Upper lobe of right lung (tissue), 1 donor: ENCODE measurements around the gene TSPYL6. TPM values are rescaled to one million over a fixed set of nuclear protein-coding genes. Genes with fewer than 3 reads are reported as not detected.

Experiments
- ATAC-seq: fragments of 200-7000 bp; cut with Tn5 transposase; one replicate; pipeline ENCODE4 v1.9.1; 2020; ENCODE audit warnings: mild to moderate bottlenecking, moderate library complexity
- DNase-seq: peaks from one replicate; pipeline ENCODE4 v3.0.0-alpha.2; 2020
- H3K27ac ChIP-seq: fragments of 200-600 bp; one replicate; pipeline ENCODE4 v1.8.0; 2022
- H3K27me3 ChIP-seq: fragments of 200-600 bp; one replicate; pipeline ENCODE4 v1.8.0; 2022; ENCODE audit warnings: mild to moderate bottlenecking
- H3K36me3 ChIP-seq: fragments of 200-600 bp; one replicate; pipeline ENCODE4 v1.8.0; 2022
- H3K4me1 ChIP-seq: fragments of 200-600 bp; one replicate; pipeline ENCODE4 v1.8.0; 2022
- H3K4me3 ChIP-seq: fragments of 200-600 bp; one replicate; pipeline ENCODE4 v1.8.0; 2022; ENCODE audit warnings: mild to moderate bottlenecking
- H3K9me3 ChIP-seq: fragments of 200-600 bp; one replicate; pipeline ENCODE4 v1.8.0; 2022
- intact Hi-C: fragments of 100-400 bp; cut with DNase I; formaldehyde crosslinking; loops from one replicate; pipeline ENCODE4 v1.11.0; 2022
- total RNA-seq: library from RNA; stranded (reverse); fragmentation: NEBNext Ultra II Directional; extraction: Animal tissue kit (Norgen Biotek cat#: 25700); gene quantifications from one replicate; pipeline ENCODE4 v1.2.1, GENCODE V29; 2021
- TF ChIP-seq, protein P1 (sequence below): fragments of 200-600 bp; IDR thresholded peaks from one replicate; pipeline ENCODE4 v1.8.0; 2022; ENCODE audit warnings: antibody characterized with exemption
- donor health status: DM: no; HTN: yes; CAD: no; lungs with severe emphysema.

TSPYL6 gene
- total RNA-seq, 1 donor from 2014 or later: not detected

GRCh38 chr2:54254180-54254579 is 1.8 kb downstream of the TSPYL6 start:
- no peak for ATAC-seq
- no peak overlapping the region for H3K27ac ChIP-seq

GRCh38 chr2:54249629-54250028 is 6.4 kb downstream of the TSPYL6 start:
- DNase-seq: no peak
- TF ChIP-seq, protein P1, sequence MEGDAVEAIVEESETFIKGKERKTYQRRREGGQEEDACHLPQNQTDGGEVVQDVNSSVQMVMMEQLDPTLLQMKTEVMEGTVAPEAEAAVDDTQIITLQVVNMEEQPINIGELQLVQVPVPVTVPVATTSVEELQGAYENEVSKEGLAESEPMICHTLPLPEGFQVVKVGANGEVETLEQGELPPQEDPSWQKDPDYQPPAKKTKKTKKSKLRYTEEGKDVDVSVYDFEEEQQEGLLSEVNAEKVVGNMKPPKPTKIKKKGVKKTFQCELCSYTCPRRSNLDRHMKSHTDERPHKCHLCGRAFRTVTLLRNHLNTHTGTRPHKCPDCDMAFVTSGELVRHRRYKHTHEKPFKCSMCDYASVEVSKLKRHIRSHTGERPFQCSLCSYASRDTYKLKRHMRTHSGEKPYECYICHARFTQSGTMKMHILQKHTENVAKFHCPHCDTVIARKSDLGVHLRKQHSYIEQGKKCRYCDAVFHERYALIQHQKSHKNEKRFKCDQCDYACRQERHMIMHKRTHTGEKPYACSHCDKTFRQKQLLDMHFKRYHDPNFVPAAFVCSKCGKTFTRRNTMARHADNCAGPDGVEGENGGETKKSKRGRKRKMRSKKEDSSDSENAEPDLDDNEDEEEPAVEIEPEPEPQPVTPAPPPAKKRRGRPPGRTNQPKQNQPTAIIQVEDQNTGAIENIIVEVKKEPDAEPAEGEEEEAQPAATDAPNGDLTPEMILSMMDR: no peak
- no peak for ATAC-seq
- Histone ChIP-seq H3K4me1 (no peaks in the 10 kb centered on the region), H3K27me3 (no peaks in the 10 kb centered on the region), H3K27ac (no peak overlapping the region), H3K4me3 (no peak overlapping the region), H3K36me3 (no peaks in the 10 kb centered on the region), H3K9me3 (no peaks in the 10 kb centered on the region)
- intact Hi-C loops: no loop called here

More at GRCh38 chr2:54254180-54254579, 1.8 kb downstream of the TSPYL6 start:
- TF ChIP-seq, protein P1: no peak
- H3K9me3 ChIP-seq: no peaks in the 10 kb centered on the region
- H3K36me3 ChIP-seq: no peaks in the 10 kb centered on the region
- H3K4me3 ChIP-seq: no peak overlapping the region
- intact Hi-C loops: no loop called here
- DNase-seq: no peak
- H3K27me3 ChIP-seq: no peaks in the 10 kb centered on the region
- no peaks in the 10 kb centered on the region for H3K4me1 ChIP-seq

DNA sequence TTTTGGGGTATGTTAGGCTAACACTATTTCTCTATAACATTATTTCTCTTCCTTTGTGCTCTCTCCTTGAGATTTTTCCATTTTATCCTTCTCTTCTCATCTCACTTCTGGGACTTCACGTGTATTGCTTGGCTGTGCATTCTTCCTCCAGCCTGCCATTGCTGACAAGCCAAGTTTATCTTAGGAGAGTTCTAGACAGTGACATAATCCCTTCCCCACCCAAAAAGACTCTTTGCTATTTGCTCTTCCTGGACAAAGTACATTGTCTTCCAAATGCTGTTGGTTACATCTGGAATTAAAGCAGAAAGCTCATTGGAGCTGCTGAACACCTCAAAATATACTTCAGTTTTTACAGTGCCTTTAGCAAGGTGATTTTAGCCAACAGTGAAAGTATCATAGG is 8.9 kb downstream of the TSPYL6 start:
- no peaks in the 10 kb centered on the region for H3K4me1 ChIP-seq
- H3K27ac ChIP-seq: no peak overlapping the region
- TF ChIP-seq, protein P1: no peak
- no peaks in the 10 kb centered on the region for H3K9me3 ChIP-seq
- intact Hi-C loops: no loop called here
- no peaks in the 10 kb centered on the region for H3K27me3 ChIP-seq
- DNase-seq (no peak), ATAC-seq (no peak)
- no peaks in the 10 kb centered on the region for H3K36me3 ChIP-seq
- no peak overlapping the region for H3K4me3 ChIP-seq

DNA sequence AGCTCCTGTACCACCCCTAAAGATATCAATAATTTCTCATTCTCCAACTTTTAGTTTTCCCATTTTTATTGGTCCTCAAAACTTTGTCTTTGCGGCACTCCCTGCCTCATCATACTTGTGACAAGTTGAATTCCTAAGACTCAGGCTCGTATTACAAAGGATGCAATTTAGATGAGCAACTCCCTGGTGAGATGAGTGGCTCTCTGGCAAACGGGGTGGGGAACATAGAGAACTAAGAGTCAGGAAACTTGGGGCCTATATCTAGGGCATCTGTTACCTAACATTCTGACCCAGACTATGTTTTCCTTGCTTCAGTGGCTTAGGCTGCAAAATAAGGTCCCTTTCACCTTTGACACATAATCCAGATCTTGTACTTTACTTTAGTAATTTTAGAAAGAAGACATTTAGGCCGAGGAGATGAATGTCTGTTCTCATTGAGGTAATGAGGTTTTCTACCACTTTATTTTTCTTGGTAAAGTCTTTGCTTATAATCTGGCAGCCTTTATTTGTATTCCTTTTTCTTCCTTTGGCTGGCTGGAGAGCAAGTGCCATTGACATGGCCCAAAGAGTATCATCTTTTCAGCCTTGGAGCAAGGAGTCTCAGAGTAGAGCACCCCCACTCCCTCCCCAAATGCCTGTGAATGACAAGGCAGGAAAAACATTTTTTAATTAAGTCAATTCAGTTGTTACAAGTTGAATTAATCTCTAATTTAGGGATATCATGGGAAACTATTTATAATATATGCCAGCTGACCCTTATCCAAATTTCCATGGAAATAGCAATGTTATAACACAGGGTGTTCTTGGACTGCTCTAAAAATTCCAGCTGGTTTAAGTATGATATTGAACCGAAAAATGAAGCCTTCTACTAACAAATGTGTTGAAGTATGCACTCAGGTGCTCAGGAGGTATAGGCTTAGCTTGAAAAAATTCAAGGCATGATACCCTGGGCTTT is 15.2 kb downstream of the TSPYL6 start:
- Histone ChIP-seq H3K36me3 (no peaks in the 10 kb centered on the region), H3K9me3 (no peaks in the 10 kb centered on the region), H3K4me1 (peaks cover 7% of the 10 kb centered on the region), H3K27me3 (no peaks in the 10 kb centered on the region), H3K4me3 (no peak overlapping the region), H3K27ac (peak overlapping the region; percentile 14)
- TF ChIP-seq, protein P1: no peak
- ATAC-seq (no peak), DNase-seq (no peak)
- intact Hi-C loops: no loop called here

DNA sequence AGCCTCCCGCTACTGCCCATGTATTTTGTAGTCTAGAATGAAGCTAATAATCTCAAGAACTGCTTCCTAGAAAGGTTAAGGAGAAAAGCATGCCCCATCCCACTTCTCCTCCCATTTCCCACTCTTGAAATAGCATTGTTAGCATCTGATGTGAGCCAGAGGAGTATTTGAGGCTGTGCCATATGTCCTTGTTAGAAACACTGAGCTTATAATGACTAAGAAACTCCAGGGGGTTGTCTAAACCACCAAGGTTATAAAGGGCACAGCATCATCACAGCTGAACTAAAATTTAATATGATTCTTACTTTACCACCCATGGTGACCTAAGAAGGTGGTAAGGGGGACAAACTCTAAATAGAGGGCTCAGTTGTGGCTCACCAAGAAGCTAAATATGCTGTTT is 16.6 kb downstream of the TSPYL6 start:
- Histone ChIP-seq H3K4me3 (no peak overlapping the region), H3K27me3 (no peaks in the 10 kb centered on the region), H3K9me3 (no peaks in the 10 kb centered on the region), H3K36me3 (no peaks in the 10 kb centered on the region), H3K4me1 (peaks cover 7% of the 10 kb centered on the region), H3K27ac (no peak overlapping the region)
- ATAC-seq: no peak
- TF ChIP-seq, protein P1: no peak
- intact Hi-C loops: no loop called here
- DNase-seq: no peak
